ENCODE data around the gene MIEN1.
"Not testable (repeated sequence)": the region's sequence is repeated elsewhere in the genome, so short reads cannot be mapped to it uniquely, and the experiment has no call there.

MIEN1 gene

GRCh38 chr17:39715375-39716072 lies 14.8 kb downstream of the MIEN1 start:
- DNase-seq = no peak

- no peak for DNase-seq
Measured at GRCh38 chr17:39714234-39714633, 16.1 kb downstream of the MIEN1 start.

GRCh38 chr17:39711851-39712250 lies 18.5 kb downstream of the MIEN1 start:
- DNase-seq = no peak

GRCh38 chr17:39711071-39711470 lies 19.3 kb downstream of the MIEN1 start:
- DNase-seq = not testable (repeated sequence)

GRCh38 chr17:39709998-39710964 lies 20.1 kb downstream of the MIEN1 start:
- DNase-seq = no peak

- no peak for DNase-seq
Measured at GRCh38 chr17:39709319-39709997, 20.9 kb downstream of the MIEN1 start.

- peak in 2 of 6 experiments; percentile 26 to 34 for DNase-seq
Measured at GRCh38 chr17:39706921-39707337, 23.4 kb downstream of the MIEN1 start.

- no peak for DNase-seq
Measured at GRCh38 chr17:39706383-39706782, 23.9 kb downstream of the MIEN1 start.

GRCh38 chr17:39705786-39706348 lies 24.5 kb downstream of the MIEN1 start:
- DNase-seq = no peak

GRCh38 chr17:39704821-39705551 lies 25.3 kb downstream of the MIEN1 start:
- no peak for DNase-seq

GRCh38 chr17:39703913-39704312 lies 26.4 kb downstream of the MIEN1 start:
- DNase-seq = no peak

GRCh38 chr17:39702901-39703893 lies 27.1 kb downstream of the MIEN1 start:
- DNase-seq = no peak

GRCh38 chr17:39701784-39702422 lies 28.4 kb downstream of the MIEN1 start:
- no peak for DNase-seq

GRCh38 chr17:39701012-39701783 lies 29.1 kb downstream of the MIEN1 start:
- no peak for DNase-seq

GRCh38 chr17:39700148-39700987 lies 30.0 kb downstream of the MIEN1 start:
- no peak for DNase-seq

GRCh38 chr17:39699818-39700147 lies 30.5 kb downstream of the MIEN1 start, which contains the start of gene ERBB2:
ERBB2 (plus strand) TSS chr17:39700064; CDS start chr17:39700239, 175 bp downstream.
- DNase-seq = no peak

- not testable (repeated sequence) for DNase-seq
Measured at GRCh38 chr17:39699157-39699817, 31.0 kb downstream of the MIEN1 start.

- DNase-seq = no peak
Measured at GRCh38 chr17:39697961-39698360, 32.4 kb downstream of the MIEN1 start.

Data from stimulated activated naive CD4-positive, alpha-beta T cell (primary cell).